Central memory CD8-positive, alpha-beta T cell (primary cell): Measurements from ENCODE around the gene MAP2K6.

Source experiments
- ATAC-seq: fragments of 150-1000 bp; cut with Tn5 transposase; replicated peaks from 2 replicates; pipeline ENCODE4 v1.10.0; 2022; ENCODE audit warnings: mild to moderate bottlenecking, moderate FRiP score, moderate number of reproducible peaks; ENCODE audit not compliant: poor library complexity, severe bottlenecking; ENCODE audit errors: extremely low read depth
- DNase-seq, 2 donors: peaks; one replicate each; pipeline ENCODE4 v3.0.0; 2021; ENCODE audit warnings: low spot score in 2 of 2
- H3K27ac Mint-ChIP-seq: one replicate; pipeline ENCODE4 v1.8.0; 2022; ENCODE audit warnings: low read depth, mild to moderate bottlenecking, moderate library complexity, mixed read lengths
- H3K27me3 Mint-ChIP-seq: one replicate; pipeline ENCODE4 v1.8.0; 2022; ENCODE audit warnings: mixed read lengths
- H3K36me3 Mint-ChIP-seq: one replicate; pipeline ENCODE4 v1.8.0; 2022; ENCODE audit warnings: mild to moderate bottlenecking, moderate library complexity, mixed read lengths; ENCODE audit not compliant: insufficient read depth
- H3K4me1 Mint-ChIP-seq: one replicate; pipeline ENCODE4 v1.8.0; 2022; ENCODE audit warnings: mixed read lengths
- H3K4me3 Mint-ChIP-seq: one replicate; pipeline ENCODE4 v1.8.0; 2022; ENCODE audit warnings: mild to moderate bottlenecking, moderate library complexity, mixed read lengths
- H3K9me3 Mint-ChIP-seq: one replicate; pipeline ENCODE4 v1.8.0; 2022; ENCODE audit warnings: mixed read lengths

Gene MAP2K6

DNA sequence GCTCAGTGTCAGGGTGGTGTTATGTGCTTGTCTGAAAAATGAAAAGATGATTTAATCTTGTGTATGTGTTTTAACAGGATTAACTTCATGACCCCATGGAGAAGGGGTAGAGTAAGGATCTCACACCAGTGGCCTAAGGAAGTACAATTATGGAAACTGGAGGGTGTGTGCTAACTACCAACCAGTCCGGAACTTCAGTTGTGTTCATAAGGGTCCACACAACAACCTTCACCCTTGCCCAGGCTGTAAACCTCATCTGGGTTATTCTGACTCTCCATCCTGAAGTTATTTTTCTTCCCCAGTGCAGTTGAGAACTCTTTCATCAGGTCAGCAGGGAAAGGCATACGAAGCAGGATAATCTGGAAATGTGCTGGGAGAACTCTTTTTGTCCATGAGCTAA, 158.9 kb downstream of the MAP2K6 start:
- no peak for ATAC-seq
- no peak overlapping the region for H3K4me3 Mint-ChIP-seq
- H3K9me3 Mint-ChIP-seq: no peaks in the 10 kb centered on the region
- H3K4me1 Mint-ChIP-seq: peaks cover 8% of the 10 kb centered on the region
- no peak overlapping the region for H3K27ac Mint-ChIP-seq
- peaks cover 32% of the 10 kb centered on the region for H3K27me3 Mint-ChIP-seq
- no peak for DNase-seq
- H3K36me3 Mint-ChIP-seq: no peaks in the 10 kb centered on the region

DNA sequence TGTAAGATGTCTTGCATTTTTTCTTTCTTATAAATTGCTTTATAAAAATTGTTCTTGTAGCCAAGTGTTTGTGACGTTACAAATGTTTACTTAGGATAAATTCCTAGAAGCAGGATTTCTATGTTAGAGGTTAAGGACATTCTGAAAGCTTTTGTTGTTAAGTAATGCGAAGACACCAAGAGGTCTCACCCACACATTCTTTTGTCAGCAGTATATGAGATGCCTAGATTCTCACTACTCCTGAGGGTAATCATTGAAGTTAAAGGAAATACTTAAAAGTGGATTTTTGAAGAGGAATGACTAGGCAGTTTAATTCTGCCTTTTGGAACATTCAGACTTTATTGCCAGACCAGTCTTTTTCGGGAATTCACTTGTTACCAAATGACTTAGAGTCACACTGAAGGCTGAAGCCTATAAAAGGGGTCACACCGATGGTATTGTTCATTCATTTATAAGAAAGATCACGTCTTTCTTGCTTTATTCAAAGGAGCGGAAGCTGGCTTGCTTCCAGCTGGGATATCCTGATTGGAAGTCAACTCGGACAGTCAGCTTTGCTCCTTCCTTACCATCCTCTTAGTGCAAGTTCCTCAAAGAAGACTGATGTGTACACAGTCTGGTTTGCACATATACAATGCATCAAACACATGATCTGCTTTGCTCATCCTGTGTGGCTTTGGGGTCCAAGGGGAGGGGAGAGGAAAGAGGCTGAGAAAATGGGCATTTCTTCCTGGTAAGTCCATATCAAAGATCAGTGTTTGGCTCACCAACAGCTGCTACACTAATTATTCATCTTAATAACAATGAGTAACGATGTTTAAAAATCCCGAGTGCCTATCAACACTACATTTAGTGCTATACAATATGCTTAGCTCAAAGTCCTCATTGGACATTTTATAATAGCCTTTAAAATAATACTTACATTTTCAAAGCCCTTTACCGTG, 160.0 kb downstream of the MAP2K6 start:
- H3K27me3 Mint-ChIP-seq: peaks cover 32% of the 10 kb centered on the region
- no peaks in the 10 kb centered on the region for H3K9me3 Mint-ChIP-seq
- peaks cover under 1% of the 10 kb centered on the region for H3K4me1 Mint-ChIP-seq

DNA sequence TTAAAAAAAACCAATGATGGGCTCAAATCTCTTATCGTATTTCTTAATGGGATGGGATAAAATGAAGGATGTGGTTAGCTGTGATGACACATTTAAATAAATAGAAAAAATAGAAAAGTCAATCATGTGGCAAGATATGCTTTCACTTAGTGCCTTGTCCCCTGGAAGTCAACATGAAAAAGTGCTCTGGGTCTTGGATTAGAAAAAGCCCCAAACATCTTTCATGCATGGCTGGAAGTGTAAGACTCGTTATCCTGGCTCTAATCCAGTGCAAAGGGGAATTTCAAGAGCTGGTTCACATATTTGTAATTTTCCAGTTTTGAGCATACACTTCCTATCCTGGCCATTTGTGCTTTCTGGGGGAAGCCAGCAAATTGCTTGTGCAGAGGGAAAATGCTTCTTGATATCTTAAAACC, 160.9 kb downstream of the MAP2K6 start:
- DNase-seq (no peak), ATAC-seq (no peak)
- Mint-ChIP-seq H3K27me3 (peaks cover 32% of the 10 kb centered on the region), H3K4me1 (no peaks in the 10 kb centered on the region), H3K9me3 (no peaks in the 10 kb centered on the region), H3K27ac (no peak overlapping the region), H3K4me3 (no peak overlapping the region), H3K36me3 (no peaks in the 10 kb centered on the region)

More for the DNA sequence above, 160.0 kb downstream of the MAP2K6 start:
- no peak for DNase-seq
- H3K4me3 Mint-ChIP-seq: no peak overlapping the region
- ATAC-seq: no peak
- H3K36me3 Mint-ChIP-seq: no peaks in the 10 kb centered on the region
- no peak overlapping the region for H3K27ac Mint-ChIP-seq

DNA sequence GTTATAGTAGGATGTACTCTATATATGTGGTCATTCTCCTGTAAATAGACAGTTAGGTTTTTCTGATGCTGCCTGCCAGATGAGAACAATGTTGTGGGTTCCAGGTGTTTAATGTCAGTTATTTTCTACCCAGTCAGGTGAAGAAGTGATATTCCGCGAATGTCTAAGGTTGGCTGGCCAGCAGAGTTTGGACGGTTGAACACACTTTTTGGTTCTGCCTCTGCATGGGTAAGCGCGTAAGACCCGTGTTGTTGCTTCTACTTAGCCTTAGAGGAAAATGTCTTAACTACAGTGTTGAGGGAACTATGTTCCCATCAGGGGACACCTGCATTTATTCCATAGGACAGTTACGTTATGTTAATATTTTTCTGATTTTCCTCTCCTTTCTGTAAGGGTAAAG, 162.6 kb downstream of the MAP2K6 start:
- DNase-seq: no peak
- no peak for ATAC-seq
- H3K9me3 Mint-ChIP-seq: no peaks in the 10 kb centered on the region
- no peak overlapping the region for H3K27ac Mint-ChIP-seq
- no peak overlapping the region for H3K4me3 Mint-ChIP-seq
- peaks cover 33% of the 10 kb centered on the region for H3K27me3 Mint-ChIP-seq
- peaks cover 3% of the 10 kb centered on the region for H3K36me3 Mint-ChIP-seq
- peaks cover 7% of the 10 kb centered on the region for H3K4me1 Mint-ChIP-seq

GRCh38 chr17:69578385-69578936, 164.0 kb downstream of the MAP2K6 start:
- Mint-ChIP-seq H3K4me1 (peaks cover 7% of the 10 kb centered on the region), H3K27me3 (peaks cover 41% of the 10 kb centered on the region), H3K4me3 (no peak overlapping the region), H3K9me3 (no peaks in the 10 kb centered on the region), H3K36me3 (peaks cover 3% of the 10 kb centered on the region), H3K27ac (no peak overlapping the region)
- ATAC-seq (no peak), DNase-seq (no peak)

GRCh38 chr17:69579961-69580677, 165.6 kb downstream of the MAP2K6 start:
- ATAC-seq: no peak

DNA sequence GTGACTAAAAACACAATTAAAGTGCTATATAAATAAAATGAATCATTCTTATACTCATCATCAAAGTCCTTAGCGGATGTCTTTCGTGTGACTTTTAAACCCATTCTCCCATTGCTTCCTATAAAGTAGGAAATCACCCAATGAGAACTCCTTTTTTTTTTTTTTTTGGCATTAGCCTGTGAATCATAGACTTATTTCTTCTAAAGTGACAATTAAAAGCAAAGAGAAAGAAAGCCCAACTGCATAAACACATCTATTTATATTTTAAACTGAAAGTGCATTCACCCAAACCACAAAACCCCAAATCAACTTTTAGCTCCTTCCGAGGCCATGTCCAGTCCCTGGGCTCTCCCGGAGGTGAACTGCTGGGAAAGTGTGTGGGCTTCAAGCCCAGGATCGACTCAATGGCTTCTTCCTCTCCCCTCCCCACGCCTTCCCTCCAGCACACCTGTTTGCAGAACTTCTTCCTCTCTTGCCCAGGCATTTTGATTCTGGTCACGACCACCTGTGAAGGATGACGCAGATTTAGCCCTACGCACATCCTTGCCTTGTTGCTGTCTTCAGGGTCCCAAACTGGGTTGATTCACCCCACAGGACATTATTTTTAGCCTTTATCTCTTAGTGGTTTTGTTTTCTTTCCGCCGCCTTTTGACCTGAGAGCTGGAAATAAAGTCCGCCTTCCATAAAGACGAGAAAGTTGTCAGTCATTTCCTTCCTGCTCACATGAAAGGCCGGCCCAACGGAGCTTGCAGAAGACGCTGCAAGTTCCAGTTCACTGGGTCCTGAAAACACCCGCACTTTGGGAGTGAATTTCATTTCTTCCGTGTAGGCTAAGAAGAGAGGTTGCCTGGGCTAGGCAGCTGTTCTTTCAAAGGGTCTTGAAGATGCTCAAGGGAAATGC, 166.8 kb downstream of the MAP2K6 start:
- peak overlapping the region; percentile 75 for H3K4me3 Mint-ChIP-seq
- peak overlapping the region; percentile 11 for H3K27ac Mint-ChIP-seq
- peaks cover 7% of the 10 kb centered on the region for H3K4me1 Mint-ChIP-seq
- H3K27me3 Mint-ChIP-seq: peaks cover 41% of the 10 kb centered on the region
- ATAC-seq: peak; percentile 63
- no peak for DNase-seq
- peaks cover 3% of the 10 kb centered on the region for H3K36me3 Mint-ChIP-seq
- no peaks in the 10 kb centered on the region for H3K9me3 Mint-ChIP-seq

More at GRCh38 chr17:69579961-69580677, 165.6 kb downstream of the MAP2K6 start:
- Mint-ChIP-seq H3K27me3 (peaks cover 41% of the 10 kb centered on the region), H3K9me3 (no peaks in the 10 kb centered on the region), H3K36me3 (peaks cover 3% of the 10 kb centered on the region), H3K4me1 (peaks cover 7% of the 10 kb centered on the region), H3K27ac (peak overlapping the region; percentile 11), H3K4me3 (no peak overlapping the region)
- DNase-seq: no peak

DNA sequence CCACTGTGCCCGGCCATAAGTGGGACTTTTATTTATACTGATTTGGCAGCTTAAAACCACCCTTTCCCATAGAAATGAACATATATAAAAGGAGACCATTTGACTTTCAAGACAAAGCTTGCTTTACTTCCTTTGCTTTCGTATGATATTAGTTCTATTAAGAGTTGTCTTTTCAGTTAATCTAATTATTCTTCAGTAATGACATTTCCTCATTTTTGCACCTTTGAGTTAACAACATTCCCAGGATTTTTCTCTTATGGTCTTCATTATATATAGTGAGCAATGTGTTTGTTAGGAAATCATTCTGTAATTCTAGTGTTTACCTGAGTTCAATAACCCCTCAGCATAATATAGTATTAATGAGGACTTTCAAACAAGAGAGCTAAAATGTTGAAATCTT, 173.8 kb downstream of the MAP2K6 start:
- H3K36me3 Mint-ChIP-seq: no peaks in the 10 kb centered on the region
- H3K4me1 Mint-ChIP-seq: no peaks in the 10 kb centered on the region
- no peak for ATAC-seq
- DNase-seq: no peak
- no peak overlapping the region for H3K4me3 Mint-ChIP-seq
- no peaks in the 10 kb centered on the region for H3K9me3 Mint-ChIP-seq
- peaks cover 22% of the 10 kb centered on the region for H3K27me3 Mint-ChIP-seq
- no peak overlapping the region for H3K27ac Mint-ChIP-seq

GRCh38 chr17:69588827-69589239, 174.3 kb downstream of the MAP2K6 start:
- DNase-seq: no peak
- H3K27ac Mint-ChIP-seq: no peak overlapping the region
- H3K36me3 Mint-ChIP-seq: no peaks in the 10 kb centered on the region
- no peak overlapping the region for H3K4me3 Mint-ChIP-seq
- ATAC-seq: no peak
- no peaks in the 10 kb centered on the region for H3K4me1 Mint-ChIP-seq
- no peaks in the 10 kb centered on the region for H3K9me3 Mint-ChIP-seq
- H3K27me3 Mint-ChIP-seq: peaks cover 27% of the 10 kb centered on the region

DNA sequence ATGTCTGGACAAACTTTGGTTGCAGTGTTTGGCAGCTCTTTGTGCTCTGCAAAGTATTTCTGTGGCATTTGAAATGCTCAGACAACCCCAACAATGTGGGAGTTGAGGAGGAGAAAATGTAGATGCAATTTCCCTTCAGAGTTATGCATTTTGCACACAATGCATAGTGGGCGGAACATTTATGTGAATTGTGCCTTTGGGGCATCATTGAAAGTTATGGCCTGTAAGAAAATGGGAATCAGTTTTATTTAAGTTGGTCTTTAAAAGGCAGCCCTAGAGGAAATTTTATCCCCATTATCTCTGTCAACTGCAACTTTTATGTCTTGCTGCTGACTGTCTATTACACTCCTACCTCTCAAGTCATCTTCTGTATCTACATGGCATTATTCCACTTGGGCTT, 176.2 kb downstream of the MAP2K6 start:
- no peaks in the 10 kb centered on the region for H3K9me3 Mint-ChIP-seq
- no peaks in the 10 kb centered on the region for H3K36me3 Mint-ChIP-seq
- peaks cover 36% of the 10 kb centered on the region for H3K27me3 Mint-ChIP-seq
- ATAC-seq (no peak), DNase-seq (no peak)
- H3K4me3 Mint-ChIP-seq: no peak overlapping the region
- no peak overlapping the region for H3K27ac Mint-ChIP-seq
- no peaks in the 10 kb centered on the region for H3K4me1 Mint-ChIP-seq

DNA sequence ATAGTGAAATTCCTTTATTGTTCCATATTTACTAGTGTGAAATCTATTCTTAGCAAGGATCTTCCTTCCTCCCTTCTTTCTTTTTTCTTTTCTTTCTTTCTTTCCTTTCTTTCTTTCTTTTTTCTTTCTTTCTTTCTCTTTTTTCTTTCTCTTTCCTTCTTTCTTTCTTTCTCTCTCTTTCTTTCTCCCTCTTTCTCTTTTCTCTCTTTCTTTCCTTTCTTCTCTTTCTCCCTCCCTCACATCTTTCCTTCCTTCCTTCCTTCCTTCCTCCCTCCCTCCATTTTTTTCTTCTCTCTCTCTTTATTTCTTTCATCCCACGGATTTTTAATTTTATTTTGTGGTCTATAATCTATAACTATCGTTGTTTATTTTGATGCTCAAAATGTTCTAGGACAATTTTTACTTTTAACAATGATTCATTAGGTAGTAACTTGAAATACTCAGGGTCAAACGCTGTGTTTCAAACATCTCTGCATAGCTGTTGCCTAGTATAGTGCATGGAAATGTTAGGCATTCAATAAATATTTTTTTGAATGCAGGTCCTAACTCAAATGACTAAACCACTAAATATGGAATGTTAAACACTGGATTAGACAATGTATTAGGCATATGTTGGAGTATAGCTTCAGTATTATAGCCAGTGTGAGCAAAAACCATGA, 178.3 kb downstream of the MAP2K6 start:
- Mint-ChIP-seq H3K9me3 (no peaks in the 10 kb centered on the region), H3K27ac (no peak overlapping the region), H3K27me3 (peaks cover 40% of the 10 kb centered on the region), H3K36me3 (no peaks in the 10 kb centered on the region), H3K4me1 (no peaks in the 10 kb centered on the region), H3K4me3 (no peak overlapping the region)
- ATAC-seq (no peak), DNase-seq (no peak)
